Activated T-helper 17 cell treated with anti-CD3 and anti-CD28 coated beads, Interleukin-2, amount 50 U/mL, for 72 hours (primary cell): Measurements from ENCODE around the gene PHACTR1. TPM values are rescaled to one million over a fixed set of nuclear protein-coding genes. Genes with fewer than 3 reads are reported as not detected.

Experiments used
- ATAC-seq: fragments of 150-1000 bp; cut with Tn5 transposase; replicated peaks from 2 replicates; pipeline ENCODE4 v1.10.0; 2021; ENCODE audit warnings: mild to moderate bottlenecking, moderate library complexity
- H3K27ac Mint-ChIP-seq: one replicate; pipeline ENCODE4 v1.8.0; 2022; ENCODE audit warnings: mixed read lengths
- H3K27me3 Mint-ChIP-seq: one replicate; pipeline ENCODE4 v1.8.0; 2022; ENCODE audit warnings: mixed read lengths
- H3K36me3 Mint-ChIP-seq: one replicate; pipeline ENCODE4 v1.8.0; 2022; ENCODE audit warnings: low read depth, mild to moderate bottlenecking, mixed read lengths
- H3K4me1 Mint-ChIP-seq: one replicate; pipeline ENCODE4 v1.8.0; 2022; ENCODE audit warnings: mixed read lengths
- H3K4me3 Mint-ChIP-seq: one replicate; pipeline ENCODE4 v1.8.0; 2022; ENCODE audit warnings: mild to moderate bottlenecking, mixed read lengths
- H3K9me3 Mint-ChIP-seq: one replicate; pipeline ENCODE4 v1.8.0; 2022; ENCODE audit warnings: mixed read lengths
- total RNA-seq, 2 donors: library from RNA; stranded (reverse); gene quantifications; one replicate each; pipeline ENCODE4 v1.2.3, GENCODE V29; 2022

PHACTR1 gene
- total RNA-seq = 1 to 10 TPM in 1 of 2 donors, under 1 TPM in 1; 0.05 to 1.5 TPM

- H3K9me3 Mint-ChIP-seq = no peaks in the 10 kb centered on the region
Measured at GRCh38 chr6:12716298-12716916, at the start of gene PHACTR1. PHACTR1 (plus strand) TSS chr6:12716767.

GRCh38 chr6:12666886-12667285 is 49.7 kb upstream of the PHACTR1 start:
- Mint-ChIP-seq H3K4me1 (no peaks in the 10 kb centered on the region), H3K36me3 (no peaks in the 10 kb centered on the region), H3K27me3 (no peaks in the 10 kb centered on the region), H3K9me3 (no peaks in the 10 kb centered on the region), H3K27ac (no peak overlapping the region), H3K4me3 (no peak overlapping the region)
- ATAC-seq = no peak

More at GRCh38 chr6:12716298-12716916, at the start of gene PHACTR1:
- Mint-ChIP-seq H3K27me3 (peaks cover 20% of the 10 kb centered on the region), H3K4me3 (no peak within 1 kb of the TSS), H3K4me1 (no peaks in the 10 kb centered on the region), H3K27ac (no peak within 1 kb of the TSS), H3K36me3 (no peaks in the 10 kb centered on the region)
- ATAC-seq = no peak

DNA sequence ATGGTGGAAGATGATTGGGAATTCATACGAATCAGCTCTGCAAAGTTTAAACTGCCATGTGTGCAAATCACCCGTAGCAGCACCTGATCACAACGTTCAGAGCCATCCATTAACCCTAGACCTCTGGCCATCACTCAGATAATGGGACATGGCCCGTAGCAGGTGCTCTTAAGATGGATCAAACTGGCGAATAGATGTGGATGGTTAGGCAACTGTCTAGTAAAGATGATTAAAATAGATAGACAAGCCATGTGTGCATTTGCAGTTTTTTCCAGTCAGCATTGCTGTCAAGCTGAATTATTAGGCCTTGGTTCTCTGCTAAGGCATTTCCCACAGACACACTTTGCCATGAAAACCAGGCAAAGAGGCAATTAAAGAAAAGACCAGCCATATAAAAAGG is 40.6 kb upstream of the PHACTR1 start:
- Mint-ChIP-seq H3K4me3 (no peak overlapping the region), H3K27ac (no peak overlapping the region), H3K36me3 (no peaks in the 10 kb centered on the region), H3K27me3 (peaks cover 22% of the 10 kb centered on the region), H3K9me3 (no peaks in the 10 kb centered on the region), H3K4me1 (no peaks in the 10 kb centered on the region)
- no peak for ATAC-seq

GRCh38 chr6:12679341-12679740 is 37.2 kb upstream of the PHACTR1 start:
- H3K36me3 Mint-ChIP-seq = no peaks in the 10 kb centered on the region
- H3K9me3 Mint-ChIP-seq = no peaks in the 10 kb centered on the region
- ATAC-seq = no peak
- H3K4me3 Mint-ChIP-seq = no peak overlapping the region
- H3K27me3 Mint-ChIP-seq = peaks cover 5% of the 10 kb centered on the region
- H3K4me1 Mint-ChIP-seq = no peaks in the 10 kb centered on the region
- H3K27ac Mint-ChIP-seq = no peak overlapping the region

GRCh38 chr6:12693122-12693521 is 23.4 kb upstream of the PHACTR1 start:
- no peaks in the 10 kb centered on the region for H3K9me3 Mint-ChIP-seq
- no peaks in the 10 kb centered on the region for H3K4me1 Mint-ChIP-seq
- H3K4me3 Mint-ChIP-seq = no peak overlapping the region
- H3K36me3 Mint-ChIP-seq = no peaks in the 10 kb centered on the region
- ATAC-seq = no peak
- no peak overlapping the region for H3K27ac Mint-ChIP-seq
- peaks cover 15% of the 10 kb centered on the region for H3K27me3 Mint-ChIP-seq

DNA sequence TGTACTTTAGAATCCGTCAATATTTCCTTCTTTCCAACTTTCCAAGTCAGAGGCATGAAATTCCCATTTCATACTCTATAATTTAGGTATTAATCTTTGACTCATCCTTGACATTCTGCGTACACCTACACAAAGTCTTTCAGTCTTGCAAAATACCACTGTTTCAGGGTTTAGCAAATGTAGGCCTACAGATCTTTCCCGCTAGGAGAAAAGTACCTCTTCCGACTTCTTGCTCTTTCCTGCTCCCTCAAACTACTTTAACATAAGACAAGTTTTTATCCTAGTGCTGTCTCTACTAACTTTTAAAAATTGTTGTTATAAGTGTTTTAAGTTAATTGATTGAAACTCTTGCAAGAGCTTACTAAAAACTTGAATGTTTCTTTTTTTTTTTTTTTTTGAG is 18.3 kb upstream of the PHACTR1 start:
- Mint-ChIP-seq H3K27ac (no peak overlapping the region), H3K27me3 (peaks cover 21% of the 10 kb centered on the region), H3K36me3 (no peaks in the 10 kb centered on the region), H3K4me3 (no peak overlapping the region), H3K4me1 (no peaks in the 10 kb centered on the region), H3K9me3 (no peaks in the 10 kb centered on the region)
- ATAC-seq = no peak

DNA sequence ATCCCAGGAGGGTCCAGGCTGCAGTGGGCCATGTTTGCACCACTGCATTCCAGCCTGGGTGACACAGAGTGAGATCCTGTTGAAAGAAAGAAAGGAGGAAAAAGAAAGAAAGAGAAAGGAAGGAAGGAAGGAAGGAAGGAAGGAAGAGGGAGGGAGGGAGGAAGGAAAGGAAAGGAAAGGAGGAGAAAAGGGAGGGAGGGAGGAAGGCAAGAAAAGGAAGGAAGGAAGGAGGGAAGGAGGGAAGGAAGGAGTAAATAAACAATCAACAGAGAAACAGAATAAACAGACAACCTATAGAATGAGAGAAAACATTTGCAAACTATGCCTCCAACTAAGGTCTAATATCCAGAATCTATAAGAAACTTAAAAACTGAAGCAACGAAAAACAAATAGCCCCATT is 11.6 kb upstream of the PHACTR1 start:
- H3K27me3 Mint-ChIP-seq = peaks cover 9% of the 10 kb centered on the region

DNA sequence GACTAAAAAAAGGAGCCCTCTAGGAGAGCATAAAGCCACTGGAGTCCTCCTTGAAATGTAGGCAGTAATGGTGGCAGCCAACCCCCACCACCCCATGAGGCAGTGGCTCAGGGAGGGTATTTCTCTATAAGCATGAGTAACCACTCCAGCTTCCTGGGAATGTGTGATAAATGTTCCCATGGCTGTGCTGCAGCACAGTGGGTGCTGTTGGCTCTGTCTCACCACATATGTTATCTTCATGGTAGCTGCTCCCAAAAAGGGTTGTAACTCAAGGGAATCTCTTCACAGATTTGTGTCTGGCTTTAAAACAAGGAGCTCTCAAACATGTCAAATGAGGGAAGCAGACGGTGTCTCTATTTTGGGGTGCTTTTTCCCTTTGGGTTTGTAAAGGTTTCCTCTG is 7.5 kb upstream of the PHACTR1 start:
- Mint-ChIP-seq H3K4me1 (no peaks in the 10 kb centered on the region), H3K27me3 (peaks cover 4% of the 10 kb centered on the region), H3K9me3 (no peaks in the 10 kb centered on the region), H3K27ac (no peak overlapping the region), H3K4me3 (no peak overlapping the region), H3K36me3 (no peaks in the 10 kb centered on the region)
- no peak for ATAC-seq

More for the DNA sequence above, 11.6 kb upstream of the PHACTR1 start:
- H3K4me3 Mint-ChIP-seq = no peak overlapping the region
- H3K27ac Mint-ChIP-seq = no peak overlapping the region
- no peaks in the 10 kb centered on the region for H3K36me3 Mint-ChIP-seq
- no peaks in the 10 kb centered on the region for H3K4me1 Mint-ChIP-seq
- H3K9me3 Mint-ChIP-seq = no peaks in the 10 kb centered on the region
- no peak for ATAC-seq

- Mint-ChIP-seq H3K4me3 (no peak overlapping the region), H3K36me3 (no peaks in the 10 kb centered on the region), H3K27me3 (peaks cover 4% of the 10 kb centered on the region), H3K9me3 (no peaks in the 10 kb centered on the region), H3K4me1 (no peaks in the 10 kb centered on the region), H3K27ac (no peak overlapping the region)
- ATAC-seq = no peak
Measured at GRCh38 chr6:12709556-12710232, 6.9 kb upstream of the PHACTR1 start.

GRCh38 chr6:12710921-12711320 is 5.6 kb upstream of the PHACTR1 start:
- Mint-ChIP-seq H3K27me3 (peaks cover 7% of the 10 kb centered on the region), H3K4me3 (no peak overlapping the region), H3K36me3 (no peaks in the 10 kb centered on the region), H3K4me1 (no peaks in the 10 kb centered on the region), H3K9me3 (no peaks in the 10 kb centered on the region), H3K27ac (no peak overlapping the region)
- no peak for ATAC-seq

GRCh38 chr6:12714022-12714421 is 2.5 kb upstream of the PHACTR1 start:
- H3K4me3 Mint-ChIP-seq = no peak overlapping the region
- no peaks in the 10 kb centered on the region for H3K36me3 Mint-ChIP-seq
- no peak overlapping the region for H3K27ac Mint-ChIP-seq
- peaks cover 7% of the 10 kb centered on the region for H3K27me3 Mint-ChIP-seq
- H3K9me3 Mint-ChIP-seq = no peaks in the 10 kb centered on the region
- no peaks in the 10 kb centered on the region for H3K4me1 Mint-ChIP-seq
- no peak for ATAC-seq

DNA sequence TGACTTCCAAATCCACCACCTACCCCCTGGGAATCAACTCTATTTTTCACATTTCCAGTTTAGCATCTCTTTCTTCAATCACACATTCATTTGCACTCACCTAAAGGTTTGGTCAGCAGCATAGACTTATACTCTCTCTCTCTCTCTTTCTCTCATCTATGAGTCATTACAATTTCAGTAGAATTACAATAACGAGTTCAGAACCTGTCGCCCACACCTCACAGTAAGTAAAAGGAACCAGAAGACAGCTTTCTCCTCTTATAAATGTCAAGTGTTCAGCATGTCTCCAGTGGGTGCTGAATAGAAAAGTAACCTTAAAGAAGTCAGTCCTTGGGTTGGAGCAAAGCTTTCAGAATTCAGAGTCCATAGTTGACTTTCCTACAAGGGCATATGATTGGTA is 1.1 kb upstream of the PHACTR1 start:
- Mint-ChIP-seq H3K27ac (no peak overlapping the region), H3K4me1 (no peaks in the 10 kb centered on the region), H3K9me3 (no peaks in the 10 kb centered on the region), H3K36me3 (no peaks in the 10 kb centered on the region), H3K27me3 (peaks cover 20% of the 10 kb centered on the region), H3K4me3 (no peak overlapping the region)
- no peak for ATAC-seq

DNA sequence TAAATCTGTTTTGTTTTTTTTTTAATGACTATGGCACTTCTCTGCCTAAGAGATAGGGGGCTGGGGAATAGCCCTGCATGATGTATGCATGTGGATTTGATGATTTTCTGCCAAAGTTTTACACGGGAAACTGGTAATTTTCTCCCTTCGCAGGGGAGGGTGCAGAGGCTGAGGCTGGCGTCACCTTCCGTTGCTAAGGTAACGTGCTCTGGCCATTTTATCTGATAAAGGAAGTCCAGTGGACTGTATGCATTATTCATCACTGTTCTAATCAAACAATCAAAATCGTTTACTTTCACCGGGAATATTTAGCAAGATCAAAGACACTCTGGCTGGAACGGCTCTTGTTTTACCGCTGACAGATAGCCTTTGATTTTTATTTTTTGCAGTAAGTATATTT is 789 bp downstream of the PHACTR1 start:
- H3K4me1 Mint-ChIP-seq = no peaks in the 10 kb centered on the region
- H3K36me3 Mint-ChIP-seq = no peaks in the 10 kb centered on the region
- H3K9me3 Mint-ChIP-seq = no peaks in the 10 kb centered on the region
- no peak for ATAC-seq
- H3K4me3 Mint-ChIP-seq = no peak overlapping the region
- peaks cover 17% of the 10 kb centered on the region for H3K27me3 Mint-ChIP-seq
- no peak overlapping the region for H3K27ac Mint-ChIP-seq

- H3K27ac Mint-ChIP-seq = no peak overlapping the region
- ATAC-seq = no peak
- peaks cover 17% of the 10 kb centered on the region for H3K27me3 Mint-ChIP-seq
- no peaks in the 10 kb centered on the region for H3K36me3 Mint-ChIP-seq
- H3K4me3 Mint-ChIP-seq = no peak overlapping the region
- H3K4me1 Mint-ChIP-seq = no peaks in the 10 kb centered on the region
- no peaks in the 10 kb centered on the region for H3K9me3 Mint-ChIP-seq
Measured at GRCh38 chr6:12718015-12718414, 1.4 kb downstream of the PHACTR1 start.

DNA sequence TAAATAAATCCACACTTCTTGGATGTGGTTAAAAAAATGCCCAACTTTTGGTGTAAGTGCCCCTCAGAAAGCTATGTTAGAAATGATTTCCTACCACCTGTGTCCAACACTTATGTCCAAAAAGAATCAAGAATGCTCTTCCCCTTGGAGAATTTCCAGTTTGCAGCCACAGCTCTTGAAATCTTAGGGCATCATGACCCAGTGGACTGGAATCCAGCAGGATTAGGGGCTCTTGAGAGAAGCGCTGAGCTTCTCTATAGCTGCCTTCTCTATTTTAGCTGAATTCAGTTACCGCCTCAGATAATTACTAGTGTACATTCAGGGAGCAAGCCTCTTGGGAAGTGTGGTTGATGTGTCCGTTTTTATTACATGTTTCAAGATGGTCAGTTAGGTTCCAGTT is 2.5 kb downstream of the PHACTR1 start:
- H3K27ac Mint-ChIP-seq = no peak overlapping the region
- H3K36me3 Mint-ChIP-seq = no peaks in the 10 kb centered on the region
- peaks cover 17% of the 10 kb centered on the region for H3K27me3 Mint-ChIP-seq
- no peak for ATAC-seq
- no peaks in the 10 kb centered on the region for H3K4me1 Mint-ChIP-seq
- no peak overlapping the region for H3K4me3 Mint-ChIP-seq
- H3K9me3 Mint-ChIP-seq = no peaks in the 10 kb centered on the region
